Stromal cell of bone marrow (primary cell): ENCODE results near the gene PAX6.

Experiments
- DNase-seq: peaks from one replicate; pipeline ENCODE4 v3.0.0-alpha.2; 2012; ENCODE audit warnings: low read depth

PAX6 gene

DNA sequence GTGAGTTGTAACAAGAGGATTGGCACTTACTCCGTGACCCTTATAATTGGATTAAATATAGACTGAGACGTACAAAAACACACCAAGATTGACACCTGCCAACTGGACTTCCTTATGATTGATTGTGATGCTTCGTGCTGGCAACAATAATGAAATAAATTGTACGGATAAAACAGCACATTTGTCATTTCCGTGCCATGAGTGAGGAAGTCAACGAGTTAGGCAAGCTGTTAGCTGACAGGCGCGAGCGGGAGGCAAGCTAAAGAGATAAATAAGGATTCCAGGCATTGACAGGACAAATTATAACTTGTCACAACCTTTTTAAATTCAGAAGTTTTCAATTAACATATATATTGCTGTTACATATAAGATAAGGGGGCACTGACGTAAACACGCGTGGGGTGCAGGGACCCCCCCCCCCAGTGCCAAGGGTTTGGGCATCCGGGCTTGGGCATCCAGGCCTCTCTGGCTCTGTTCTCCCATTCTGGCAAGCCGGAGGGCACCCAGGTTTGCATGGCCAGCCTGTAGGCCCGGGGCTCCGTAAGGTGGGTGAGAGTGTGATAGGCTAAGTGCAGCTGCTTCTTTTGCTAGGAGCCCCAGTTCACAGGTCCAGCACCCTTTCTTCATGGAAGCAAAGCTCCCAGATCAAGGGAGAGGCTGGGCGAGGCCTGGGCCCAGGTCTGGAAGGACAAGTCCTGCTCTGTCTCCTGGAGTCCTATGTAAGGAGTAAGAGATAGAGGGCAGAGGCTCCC, 11.2 kb upstream of the PAX6 start:
- DNase-seq = no peak

GRCh38 chr11:31821766-31822165, 10.6 kb upstream of the PAX6 start:
- DNase-seq = no peak

DNA sequence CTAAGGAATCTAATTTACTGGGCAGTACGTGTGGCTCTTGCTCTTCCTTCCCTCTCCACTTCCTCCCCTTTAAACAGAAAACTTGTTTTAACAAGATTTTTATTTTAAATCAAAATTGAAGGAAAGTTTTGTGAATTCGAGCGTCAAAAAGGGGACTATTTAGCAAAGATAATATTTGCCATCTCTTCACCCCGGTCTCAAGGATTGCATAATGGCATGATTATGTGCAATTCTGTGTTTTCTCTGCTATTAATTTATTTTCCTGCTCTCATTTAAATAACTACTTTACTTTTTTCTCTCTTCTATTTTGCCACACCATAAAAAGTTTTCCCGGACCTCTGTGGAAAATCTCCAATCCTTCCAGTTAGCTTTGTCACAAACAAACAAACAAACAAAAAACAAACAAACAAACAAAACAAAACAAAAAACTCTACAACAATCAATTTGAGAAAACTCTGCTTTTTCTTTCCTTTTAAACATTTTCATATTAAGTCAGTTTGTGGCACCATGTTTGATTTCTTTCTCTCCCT, 10.2 kb upstream of the PAX6 start:
- DNase-seq = no peak

- no peak for DNase-seq
Measured at GRCh38 chr11:31820438-31820818, 9.3 kb upstream of the PAX6 start.

DNA sequence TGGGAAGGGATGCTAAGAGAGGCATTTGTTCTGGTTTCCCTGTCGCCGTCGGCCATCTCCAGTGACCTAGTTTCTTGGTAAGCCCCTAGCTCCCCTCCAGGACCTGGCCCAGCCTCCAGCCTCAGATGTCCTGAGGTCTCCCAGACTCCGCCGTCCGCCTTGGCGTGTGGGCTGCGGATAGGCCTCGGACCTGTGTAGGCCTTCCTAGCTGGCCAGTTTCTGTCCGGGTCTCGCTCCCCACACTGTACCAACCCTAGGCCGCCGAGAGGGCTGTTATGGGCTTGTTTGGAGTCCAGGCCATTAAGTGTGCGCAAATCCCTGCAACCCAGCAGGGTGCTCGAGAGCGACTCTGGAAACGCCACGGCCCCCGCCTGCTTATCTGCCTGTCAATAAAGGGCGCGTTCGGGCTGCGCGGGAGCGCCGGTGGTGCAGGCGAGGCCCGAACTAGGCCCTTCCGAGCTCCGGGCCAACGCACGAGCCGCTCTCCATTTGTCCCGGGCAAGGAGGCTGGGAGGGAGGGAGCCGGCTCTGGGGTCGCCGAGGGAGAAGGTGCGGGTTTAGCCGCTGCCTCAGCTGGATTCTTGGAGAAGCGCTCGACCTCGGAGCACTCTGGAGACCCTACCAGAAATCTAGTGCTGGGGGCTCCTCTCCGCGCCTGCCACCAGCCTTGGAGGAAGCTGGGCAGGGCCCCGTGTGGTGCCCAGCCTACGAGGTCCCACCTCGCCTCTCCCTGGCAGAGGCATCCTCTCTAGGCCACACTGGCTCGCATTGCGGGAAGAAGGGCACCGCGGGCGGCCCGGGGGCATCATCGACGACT, 8.7 kb upstream of the PAX6 start:
- DNase-seq = no peak

DNA sequence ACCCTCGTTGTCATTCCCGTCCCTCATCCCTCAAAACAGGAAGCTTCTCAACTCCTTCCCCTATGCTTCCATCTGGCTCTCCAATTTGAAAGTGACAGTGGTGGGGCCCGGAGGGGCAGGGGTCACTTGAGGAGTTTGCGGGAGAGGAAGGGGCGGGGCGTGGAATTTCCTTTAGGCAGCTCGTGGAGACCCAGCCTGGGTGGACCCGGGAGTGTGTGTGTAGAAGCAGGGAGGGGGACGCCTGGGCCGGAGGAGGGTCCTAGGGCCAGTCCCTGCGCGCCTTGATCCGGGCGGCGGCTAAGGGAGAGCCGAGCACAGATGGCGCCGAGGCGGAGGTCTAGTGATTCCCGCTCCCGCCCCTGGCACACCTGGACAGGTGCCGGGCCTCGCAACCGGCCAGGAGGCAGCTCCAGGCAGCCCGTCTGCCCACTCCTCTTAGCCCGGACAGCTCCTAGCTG, 7.8 kb upstream of the PAX6 start:
- no peak for DNase-seq

DNA sequence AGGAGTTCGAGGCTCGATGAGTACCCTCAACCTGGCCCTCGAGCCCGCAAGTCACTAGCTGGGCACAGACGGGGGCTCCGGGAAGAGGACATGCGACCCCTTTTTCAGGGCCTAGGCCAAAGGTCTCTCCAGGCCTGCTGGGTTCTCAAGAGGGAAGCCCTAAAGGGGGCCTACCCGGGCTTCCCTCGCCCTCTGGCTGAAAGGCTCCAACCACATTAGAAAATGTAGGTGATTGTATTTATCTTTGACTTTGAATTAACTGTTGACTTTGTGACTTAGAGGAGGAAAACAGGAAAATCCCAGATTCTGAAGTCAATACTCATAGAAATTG, 7.3 kb upstream of the PAX6 start:
- no peak for DNase-seq

DNA sequence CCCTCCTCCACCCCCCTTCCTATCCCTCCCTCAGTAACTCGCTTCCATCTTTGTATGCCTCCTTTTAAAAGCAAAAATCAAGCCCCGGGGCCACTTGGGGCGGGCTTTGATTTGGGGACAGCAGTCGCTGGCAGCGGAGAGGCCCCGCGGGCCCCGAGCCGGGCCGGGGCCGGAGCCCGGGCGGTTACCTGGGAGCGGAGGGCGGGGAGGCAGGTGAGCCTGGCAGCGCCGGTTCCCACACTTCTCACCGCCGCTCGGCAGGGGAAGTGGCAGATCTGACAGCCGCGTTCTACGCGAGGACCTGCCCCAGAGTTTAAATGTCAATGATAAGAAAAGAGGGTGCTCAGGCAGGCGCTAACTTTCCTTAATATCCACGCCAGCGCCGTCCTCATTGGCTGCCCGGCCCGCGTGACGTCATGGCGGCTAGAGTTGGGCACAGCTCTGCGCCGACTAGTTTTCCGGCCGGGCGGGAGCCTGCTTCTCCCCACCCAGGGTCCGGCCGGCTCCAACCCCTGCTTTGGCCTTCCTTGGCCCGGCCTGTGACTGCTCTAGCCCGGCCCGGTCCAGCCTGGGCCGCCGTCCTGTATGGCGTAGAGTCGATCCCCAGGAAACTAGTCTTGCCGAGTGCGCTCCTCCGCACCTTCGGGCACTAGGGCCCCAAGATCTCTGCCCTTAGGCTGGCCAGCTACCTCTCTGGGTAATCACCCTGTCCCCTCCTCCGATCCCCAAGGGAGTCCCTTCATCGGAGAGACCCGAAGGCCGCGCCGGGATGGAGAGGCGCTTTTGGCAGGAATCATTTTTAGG, 6.7 kb upstream of the PAX6 start:
- no peak for DNase-seq

GRCh38 chr11:31817054-31817620, 6.0 kb upstream of the PAX6 start:
- no peak for DNase-seq

GRCh38 chr11:31816468-31817053, 5.4 kb upstream of the PAX6 start:
- DNase-seq = no peak

DNA sequence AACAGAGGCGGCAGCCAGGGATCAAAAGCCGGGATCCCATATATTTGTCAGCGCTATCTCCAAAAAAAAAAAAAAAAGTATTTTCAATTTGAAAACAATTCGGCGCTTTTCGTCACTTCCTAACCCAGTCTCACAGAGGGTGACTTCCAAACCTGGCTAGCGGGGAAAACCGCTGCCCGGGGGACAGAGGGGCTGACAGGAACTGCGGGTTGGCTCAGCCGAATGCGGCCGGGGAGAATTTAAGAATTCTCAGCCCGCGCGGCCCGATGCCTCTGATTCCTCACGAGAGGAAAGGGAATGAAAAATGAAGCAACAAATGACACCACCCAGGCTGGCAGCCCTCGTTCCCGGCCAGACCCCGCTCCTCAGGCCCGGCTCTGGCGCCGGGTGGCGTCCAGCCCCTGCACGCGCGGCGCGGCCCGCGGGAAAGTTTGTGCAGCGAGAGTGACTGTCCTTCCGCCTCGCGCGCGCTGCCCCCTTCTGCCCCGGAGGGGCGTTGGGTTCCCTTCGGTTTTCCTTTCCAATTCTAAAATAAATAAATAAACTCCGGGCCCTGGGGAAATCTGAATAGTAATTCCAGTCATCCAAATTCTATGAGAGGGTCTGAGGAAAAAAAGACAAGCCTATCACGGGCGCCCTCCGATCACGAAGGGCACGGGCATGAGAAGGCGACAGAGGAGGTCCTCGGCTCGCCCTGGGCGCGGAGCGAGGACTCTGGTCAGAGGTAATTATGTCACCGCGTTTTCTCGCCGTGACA, 4.8 kb upstream of the PAX6 start:
- DNase-seq = no peak

- DNase-seq = no peak
Measured at GRCh38 chr11:31814176-31814868, 3.2 kb upstream of the PAX6 start.

DNA sequence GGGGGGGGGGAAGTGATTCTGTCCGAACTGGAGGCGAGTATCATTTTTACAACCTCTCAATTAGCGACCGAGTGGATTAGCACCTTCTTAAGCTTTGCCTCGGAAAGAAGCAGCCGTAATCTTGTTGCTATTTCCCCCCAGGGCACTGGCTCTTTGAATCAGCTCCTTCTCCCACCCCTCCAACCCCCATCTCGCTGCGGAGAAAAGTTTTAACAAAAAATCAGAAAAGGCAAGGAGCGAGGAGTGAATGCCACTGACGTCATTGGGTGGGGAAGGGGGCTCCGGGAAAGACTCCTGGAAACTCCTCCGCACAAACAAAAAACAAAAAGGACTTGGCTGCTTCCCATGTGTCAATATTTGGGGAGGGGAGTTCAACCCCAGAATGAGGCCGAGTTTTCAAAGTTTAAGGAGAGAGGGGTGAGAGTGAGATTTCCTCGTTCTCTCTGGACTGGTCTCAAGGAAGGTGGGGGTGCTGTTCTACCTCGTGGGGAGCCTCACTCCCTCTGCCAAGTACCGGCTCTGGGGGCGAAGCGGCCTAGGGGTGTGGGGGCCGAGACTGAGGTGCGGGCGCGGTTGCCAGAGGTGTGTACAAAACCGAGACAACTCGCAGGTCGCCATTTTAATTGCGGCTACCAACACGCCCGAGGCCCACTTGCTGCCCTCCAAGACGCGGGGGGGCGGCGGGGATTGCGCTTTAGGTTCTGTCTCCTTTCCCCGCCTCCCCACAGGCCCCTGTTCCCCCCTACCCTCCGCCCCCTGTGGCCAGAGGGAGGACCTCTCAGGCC, 2.5 kb upstream of the PAX6 start:
- no peak for DNase-seq

GRCh38 chr11:31812383-31813381, 1.6 kb upstream of the PAX6 start:
- no peak for DNase-seq

- peak; percentile 8 for DNase-seq
Measured at GRCh38 chr11:31809857-31810778, 1.0 kb downstream of the PAX6 start.

DNA sequence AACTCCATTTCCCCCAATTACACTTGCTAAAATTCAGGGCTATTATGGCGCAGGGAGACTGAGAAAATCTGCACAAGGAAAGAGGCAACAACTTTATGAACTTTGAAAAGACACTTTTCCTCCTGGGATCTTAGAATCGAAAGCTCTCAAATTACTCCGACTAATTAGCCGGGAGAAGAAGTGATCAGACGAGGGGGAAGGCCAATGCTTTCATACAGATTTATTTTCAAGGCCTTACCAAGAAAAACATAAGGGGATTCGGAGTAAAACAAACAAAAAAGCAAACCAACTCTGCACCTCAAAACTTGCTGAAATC, 1.6 kb downstream of the PAX6 start:
- DNase-seq = no peak
